ENCODE measurements around the gene LIFR. TPM values are rescaled to one million over a fixed set of nuclear protein-coding genes. Genes with fewer than 3 reads are reported as not detected.

Gene LIFR
- polyA plus RNA-seq, 1 experiment = 2.7 TPM

GRCh38 chr5:38468202-38468673 is 88.2 kb downstream of the LIFR start:
- no peak overlapping the region for H3K4me3 ChIP-seq (ENCODE audit: low read depth, low read length)

DNA sequence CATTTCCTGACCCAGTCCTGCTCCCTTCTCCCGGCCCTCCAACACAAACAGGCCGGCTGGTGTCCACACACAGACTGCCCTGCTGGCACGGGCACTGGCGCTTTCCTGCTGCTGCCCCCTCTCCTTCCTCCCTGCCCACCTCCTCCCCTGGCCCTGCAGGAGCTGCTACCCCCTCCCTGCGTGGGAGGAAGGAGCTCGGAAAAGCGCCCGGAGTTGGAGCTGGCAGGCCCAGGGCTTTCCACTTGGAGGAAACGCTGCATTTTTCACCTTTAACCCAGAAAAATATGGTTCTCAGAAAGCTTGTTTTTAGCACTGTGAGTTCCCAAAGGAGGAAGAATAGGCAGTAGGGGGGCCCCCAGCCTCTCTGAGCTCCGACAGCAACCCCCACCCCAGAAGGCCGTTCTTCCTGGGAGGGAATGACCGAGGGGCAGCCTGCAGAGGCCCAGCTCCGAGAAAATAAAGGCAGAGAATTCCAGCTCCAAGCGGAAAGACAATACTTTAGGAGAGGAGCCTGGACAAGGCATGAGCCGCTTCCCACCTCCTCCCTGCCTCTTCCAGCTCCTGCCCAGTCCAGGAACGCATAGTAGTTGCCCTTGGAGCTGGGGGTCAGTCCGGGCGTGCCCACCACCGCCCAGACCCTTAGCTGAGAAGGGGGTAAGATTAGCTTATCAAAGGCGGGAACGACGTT is 88.9 kb downstream of the LIFR start:
- POLR2A ChIA-PET = interaction anchor here (0.6 kb wide), 2 partner anchors 72 to 404 kb away, joined by 3 read pairs; no protein-coding TSS in a partner anchor
- no peak overlapping the region for H3K4me3 ChIP-seq (ENCODE audit: low read depth, low read length)

More at GRCh38 chr5:38468202-38468673, 88.2 kb downstream of the LIFR start:
- DNase-seq (ENCODE audit: low read depth) = peak; percentile 58
- ChIA-PET POLR2A (interaction anchor here (0.6 kb wide), 1 partner anchor 18 kb away, joined by 4 read pairs; no protein-coding TSS in a partner anchor), CTCF (interaction anchor here (0.9 to 3.6 kb wide), 5 partner anchors 10 to 202 kb away, joined by 3 to 19 read pairs (median 5); no protein-coding TSS in a partner anchor)
- no peak for TF ChIP-seq CTCF (IDR thresholded peaks at IDR 0.05; ENCODE audit: insufficient read depth, low read depth, low read length)
- H3K36me3 ChIP-seq (ENCODE audit: control insufficient read depth, insufficient read depth, low read length) = no peaks in the 10 kb centered on the region
- no peaks in the 10 kb centered on the region for H3K27me3 ChIP-seq (ENCODE audit: control insufficient read depth, insufficient read depth, low read length)

DNA sequence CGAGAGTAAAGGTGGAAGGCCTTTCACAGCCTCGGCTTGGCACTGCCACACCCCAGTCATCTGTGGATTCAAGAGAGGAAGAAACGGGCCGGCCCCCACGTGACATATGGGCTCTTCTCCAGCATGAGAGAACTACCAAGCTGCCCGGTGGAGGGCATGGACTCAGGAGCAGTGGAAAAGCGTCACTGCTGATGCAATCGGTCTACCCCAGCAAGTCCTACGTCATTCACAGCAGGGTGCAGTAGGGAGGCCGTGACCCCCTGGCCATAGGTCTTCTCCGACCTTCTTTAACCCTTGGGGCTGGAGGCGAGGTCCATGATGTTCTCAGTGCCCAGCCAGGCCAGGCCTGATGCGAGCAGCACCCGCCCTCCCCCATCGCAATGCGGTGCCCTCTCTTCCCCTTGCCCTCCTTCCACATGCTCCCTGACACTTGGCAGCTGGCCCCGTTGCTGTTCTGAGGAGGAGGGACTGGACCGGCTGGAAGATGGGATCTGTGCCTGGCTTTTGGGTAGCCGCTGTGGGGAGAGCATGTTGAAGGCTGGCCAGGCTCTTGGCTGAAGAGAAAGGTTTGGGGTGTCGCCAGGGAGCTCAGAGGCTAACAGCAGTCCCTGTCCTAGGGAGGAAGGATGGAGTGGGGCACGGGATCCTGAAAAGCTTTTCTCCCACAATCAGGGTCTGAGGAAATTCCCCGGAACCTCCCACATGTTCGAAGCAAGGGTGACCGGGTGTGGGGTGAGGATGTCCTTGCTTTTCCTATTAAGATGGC is 89.8 kb downstream of the LIFR start:
- no peak for DNase-seq (ENCODE audit: low read depth)
- Histone ChIP-seq H3K36me3 (ENCODE audit: control insufficient read depth, insufficient read depth, low read length) (no peaks in the 10 kb centered on the region), H3K4me3 (ENCODE audit: low read depth, low read length) (no peak overlapping the region), H3K27me3 (ENCODE audit: control insufficient read depth, insufficient read depth, low read length) (no peaks in the 10 kb centered on the region)
- TF ChIP-seq CTCF (IDR thresholded peaks at IDR 0.05; ENCODE audit: insufficient read depth, low read depth, low read length) = no peak
- CTCF ChIA-PET = interaction anchor here (0.8 to 3.6 kb wide), 5 partner anchors 11 to 343 kb away, joined by 3 to 19 read pairs (median 4); no protein-coding TSS in a partner anchor
- POLR2A ChIA-PET = interaction anchor here (0.6 kb wide), 1 partner anchor 405 kb away, joined by 3 read pairs; no protein-coding TSS in a partner anchor

More for the DNA sequence above, 88.9 kb downstream of the LIFR start:
- TF ChIP-seq CTCF (IDR thresholded peaks at IDR 0.05; ENCODE audit: insufficient read depth, low read depth, low read length) = no peak
- CTCF ChIA-PET = interaction anchor here (0.6 to 3.6 kb wide), 7 partner anchors 8 to 342 kb away, joined by 3 to 19 read pairs (median 4); no protein-coding TSS in a partner anchor
- no peak for DNase-seq (ENCODE audit: low read depth)
- H3K27me3 ChIP-seq (ENCODE audit: control insufficient read depth, insufficient read depth, low read length) = no peaks in the 10 kb centered on the region
- H3K36me3 ChIP-seq (ENCODE audit: control insufficient read depth, insufficient read depth, low read length) = no peaks in the 10 kb centered on the region

DNA sequence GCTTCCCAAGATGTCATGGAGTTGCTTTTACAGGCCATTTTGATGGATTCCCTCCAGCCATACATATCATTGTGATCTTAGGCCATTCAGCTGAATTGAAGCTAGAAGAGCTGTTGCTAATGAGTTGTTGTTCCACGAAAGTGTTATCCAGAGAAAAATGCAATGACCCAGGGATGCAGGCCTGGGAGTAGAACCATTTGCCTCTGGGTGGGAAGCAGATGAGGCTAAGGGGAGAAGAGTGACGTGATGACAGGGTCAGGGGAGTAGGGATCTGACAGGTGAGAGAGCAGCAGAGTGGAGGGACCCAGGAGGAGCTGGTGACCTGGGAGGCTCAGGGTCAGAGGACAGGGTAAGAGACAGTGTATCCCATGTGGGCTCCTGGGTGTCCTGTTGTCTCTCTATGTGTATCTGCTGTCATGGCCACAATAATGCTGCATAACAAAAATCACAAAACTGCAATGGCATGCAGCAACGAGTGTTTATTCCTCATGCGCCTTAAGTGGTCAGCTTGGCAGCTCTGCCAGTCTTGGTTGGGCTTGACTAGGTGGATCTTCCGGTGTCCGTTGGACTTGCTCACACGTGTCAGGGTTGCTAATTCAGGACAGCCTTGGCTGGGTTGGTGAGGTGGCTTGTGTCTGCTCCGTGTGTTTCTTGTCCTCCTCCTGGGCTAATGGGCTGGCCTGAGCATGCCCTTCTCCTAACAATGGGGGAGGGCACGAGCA is 90.6 kb downstream of the LIFR start:
- ChIA-PET CTCF (interaction anchor here (0.6 to 3.6 kb wide), 6 partner anchors 18 to 345 kb away, joined by 3 to 19 read pairs (median 5); no protein-coding TSS in a partner anchor), POLR2A (no interaction called here)

More for the DNA sequence above, 90.6 kb downstream of the LIFR start:
- Histone ChIP-seq H3K27me3 (ENCODE audit: control insufficient read depth, insufficient read depth, low read length) (no peaks in the 10 kb centered on the region), H3K4me3 (ENCODE audit: low read depth, low read length) (no peak overlapping the region), H3K36me3 (ENCODE audit: control insufficient read depth, insufficient read depth, low read length) (no peaks in the 10 kb centered on the region)
- DNase-seq (ENCODE audit: low read depth) = no peak
- TF ChIP-seq CTCF (IDR thresholded peaks at IDR 0.05; ENCODE audit: insufficient read depth, low read depth, low read length) = no peak
